DND-41 (cell line): ENCODE results near the gene GLCE.

Experiments used
- EZH2 ChIP-seq: IDR thresholded peaks from 3 replicates; pipeline ENCODE4 v1.6.1; 2012; ENCODE audit warnings: borderline replicate concordance, low read depth, mild to moderate bottlenecking, moderate library complexity, low read length, inconsistent platforms; ENCODE audit not compliant: severe bottlenecking
- TF ChIP-seq, protein P1 (sequence below): IDR thresholded peaks from 2 replicates; pipeline ENCODE4 v1.5.1; 2012; ENCODE audit warnings: borderline replicate concordance, low read length, moderate library complexity, mild to moderate bottlenecking; ENCODE audit not compliant: poor library complexity, severe bottlenecking; ENCODE audit errors: extremely low read depth

DNA sequence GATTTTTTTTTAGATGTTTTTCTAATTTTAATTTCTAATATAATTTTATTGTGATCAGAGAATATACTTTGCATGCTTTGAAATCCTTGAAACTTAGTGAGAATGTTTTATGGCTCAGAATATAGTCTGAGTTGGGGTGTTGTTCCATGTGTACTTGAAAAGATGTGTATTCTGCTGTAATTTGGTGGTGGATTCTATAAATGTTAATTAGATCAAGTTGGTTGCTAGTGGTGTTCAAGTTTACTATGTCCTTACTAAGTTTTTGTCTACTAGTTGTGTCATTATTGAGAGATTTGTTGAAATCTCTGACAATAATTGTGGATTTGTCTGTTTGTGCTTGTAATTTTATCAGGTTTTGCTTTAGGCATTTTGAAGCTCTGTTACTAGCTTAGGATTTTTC, 29.7 kb downstream of the GLCE start:
- TF ChIP-seq, protein P1, sequence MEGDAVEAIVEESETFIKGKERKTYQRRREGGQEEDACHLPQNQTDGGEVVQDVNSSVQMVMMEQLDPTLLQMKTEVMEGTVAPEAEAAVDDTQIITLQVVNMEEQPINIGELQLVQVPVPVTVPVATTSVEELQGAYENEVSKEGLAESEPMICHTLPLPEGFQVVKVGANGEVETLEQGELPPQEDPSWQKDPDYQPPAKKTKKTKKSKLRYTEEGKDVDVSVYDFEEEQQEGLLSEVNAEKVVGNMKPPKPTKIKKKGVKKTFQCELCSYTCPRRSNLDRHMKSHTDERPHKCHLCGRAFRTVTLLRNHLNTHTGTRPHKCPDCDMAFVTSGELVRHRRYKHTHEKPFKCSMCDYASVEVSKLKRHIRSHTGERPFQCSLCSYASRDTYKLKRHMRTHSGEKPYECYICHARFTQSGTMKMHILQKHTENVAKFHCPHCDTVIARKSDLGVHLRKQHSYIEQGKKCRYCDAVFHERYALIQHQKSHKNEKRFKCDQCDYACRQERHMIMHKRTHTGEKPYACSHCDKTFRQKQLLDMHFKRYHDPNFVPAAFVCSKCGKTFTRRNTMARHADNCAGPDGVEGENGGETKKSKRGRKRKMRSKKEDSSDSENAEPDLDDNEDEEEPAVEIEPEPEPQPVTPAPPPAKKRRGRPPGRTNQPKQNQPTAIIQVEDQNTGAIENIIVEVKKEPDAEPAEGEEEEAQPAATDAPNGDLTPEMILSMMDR, result no peak
- TF ChIP-seq EZH2, result no peak
